SU-DHL-6 (cell line): ENCODE results near the gene KLHL29.

Source experiments
- EZH2phosphoT487 ChIP-seq: fragments of 200-600 bp; sonication (generic), shearing (Covaris generic); conservative IDR thresholded peaks from 2 replicates; pipeline ENCODE4 v1.6.1; 2018; ENCODE audit warnings: mild to moderate bottlenecking, antibody characterized with exemption, low read length, moderate library complexity, mixed read lengths
- TF ChIP-seq, protein P1 (sequence below): fragments of 200-600 bp; sonication (generic); IDR thresholded peaks from one replicate; pipeline ENCODE4 v1.5.1; 2017; ENCODE audit warnings: antibody characterized with exemption, mild to moderate bottlenecking, low read length, moderate library complexity; ENCODE audit not compliant: insufficient read depth, poor library complexity, severe bottlenecking

- TF ChIP-seq, protein P1, sequence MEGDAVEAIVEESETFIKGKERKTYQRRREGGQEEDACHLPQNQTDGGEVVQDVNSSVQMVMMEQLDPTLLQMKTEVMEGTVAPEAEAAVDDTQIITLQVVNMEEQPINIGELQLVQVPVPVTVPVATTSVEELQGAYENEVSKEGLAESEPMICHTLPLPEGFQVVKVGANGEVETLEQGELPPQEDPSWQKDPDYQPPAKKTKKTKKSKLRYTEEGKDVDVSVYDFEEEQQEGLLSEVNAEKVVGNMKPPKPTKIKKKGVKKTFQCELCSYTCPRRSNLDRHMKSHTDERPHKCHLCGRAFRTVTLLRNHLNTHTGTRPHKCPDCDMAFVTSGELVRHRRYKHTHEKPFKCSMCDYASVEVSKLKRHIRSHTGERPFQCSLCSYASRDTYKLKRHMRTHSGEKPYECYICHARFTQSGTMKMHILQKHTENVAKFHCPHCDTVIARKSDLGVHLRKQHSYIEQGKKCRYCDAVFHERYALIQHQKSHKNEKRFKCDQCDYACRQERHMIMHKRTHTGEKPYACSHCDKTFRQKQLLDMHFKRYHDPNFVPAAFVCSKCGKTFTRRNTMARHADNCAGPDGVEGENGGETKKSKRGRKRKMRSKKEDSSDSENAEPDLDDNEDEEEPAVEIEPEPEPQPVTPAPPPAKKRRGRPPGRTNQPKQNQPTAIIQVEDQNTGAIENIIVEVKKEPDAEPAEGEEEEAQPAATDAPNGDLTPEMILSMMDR, result no peak
- TF ChIP-seq EZH2phosphoT487, result no peak
Measured at GRCh38 chr2:23376972-23377371, 8.0 kb upstream of the KLHL29 start.
